Ovary (tissue), 9 donors: ENCODE measurements around the gene SORT1. TPM values are rescaled to one million over a fixed set of nuclear protein-coding genes. Genes with fewer than 3 reads are reported as not detected.

Experiments
- DNase-seq, 5 donors: peaks; one replicate each; pipeline ENCODE4 v3.0.0-alpha.2; 2019 to 2020
- H3K27ac ChIP-seq, 2 donors: fragments of 200-600 bp; one replicate each; pipeline versions ENCODE4 v1.5.1 to v1.8.0; 2019 to 2022
- H3K27me3 ChIP-seq: fragments of 200-600 bp; one replicate; pipeline ENCODE4 v1.8.0; 2022
- H3K36me3 ChIP-seq: fragments of 200-600 bp; sonication (generic); one replicate; pipeline ENCODE4 v1.5.1; 2019
- H3K4me1 ChIP-seq: one replicate; pipeline ENCODE4 v1.8.1; 2013; ENCODE audit warnings: mild to moderate bottlenecking, moderate library complexity; ENCODE audit not compliant: insufficient read depth
- H3K4me3 ChIP-seq: fragments of 200-600 bp; sonication (generic); one replicate; pipeline ENCODE4 v1.5.1; 2017
- H3K9me3 ChIP-seq, 2 donors: fragments of 200-600 bp in 1 of 2; sonication (generic) in 1 of 2; one replicate each; pipeline versions ENCODE4 v1.5.1 to v1.8.1; 2013 to 2019; ENCODE audit warnings: mild to moderate bottlenecking in 1 of 2, moderate library complexity in 1 of 2
- EP300 ChIP-seq: sonication (generic); formaldehyde crosslinking; IDR thresholded peaks from one replicate; pipeline ENCODE4 v1.6.1; 2017; ENCODE audit warnings: antibody characterized with exemption
- POLR2A ChIP-seq: fragments of 450-650 bp; IDR thresholded peaks from one replicate; pipeline ENCODE4 v1.6.1; 2017; ENCODE audit warnings: antibody characterized with exemption, mild to moderate bottlenecking, moderate library complexity
- WGBS, 3 donors: extraction: QIAGEN DNeasy Blood & Tissue Kit in 1 of 3; methylation state at CpG; one replicate each; pipeline versions ENCODE4 v1.1.5 to v1.1.7; 2013 to 2017; 5-methylcytosine and 5-hydroxymethylcytosine counted together
- intact Hi-C, 4 donors: fragments of 100-400 bp; cut with DNase I; formaldehyde crosslinking; loops; one replicate each; pipeline versions ENCODE4 v1.11.0 to v1.15.1; 2022 to 2023
- polyA plus RNA-seq, 2 donors: library from polyadenylated mRNA; stranded (reverse); fragments of 200-250 nt in 1 of 2; fragments of 350-450 nt in 1 of 2; fragmentation: Illumina TruSeq in 1 of 2; extraction: RNeasy Lipid Tissue Mini Kit (QIAGEN cat#74804) in 1 of 2; gene quantifications; one replicate each; pipeline ENCODE4 v1.2.3, GENCODE V29; 2013 to 2014
- total RNA-seq, 7 donors: library from RNA; depleted of rRNA in 2 of 7; stranded (reverse); fragments of >200 nt in 2 of 7; fragmentation: NEBNext Ultra II Directional in 3 of 7; extraction: Animal tissue kit (Norgen Biotek cat#: 25700) in 3 of 7; gene quantifications; one replicate each; pipeline versions ENCODE4 v1.1.0 to v1.2.4, GENCODE V29; 2016 to 2023
- TF ChIP-seq, protein P1 (sequence below), 3 donors: fragments of 450-650 bp in 2 of 3; fragments of 200-600 bp in 1 of 3; IDR thresholded peaks; one replicate each; pipeline versions ENCODE4 v1.5.1 to v1.8.0; 2016 to 2022; ENCODE audit warnings: antibody characterized with exemption in 3 of 3, mild to moderate bottlenecking in 1 of 3
- donor health status: DM: no; HTN: no; CAD: no; lungs with moderate emphysema.
- donor health status: DM: no; HTN: no; CAD: no.
- donor health status: Bipolar disorder and iron deficiency.
- donor health status: DM: yes; HTN: yes; CAD: no.
- donor health status: DM: no; HTN: no; CAD: no.
- donor health status: DM: yes; HTN: yes; CAD: no.

Gene SORT1
- total and polyA plus RNA-seq, 9 donors = 4.3 to 37.0 (median 16.0) TPM

DNA sequence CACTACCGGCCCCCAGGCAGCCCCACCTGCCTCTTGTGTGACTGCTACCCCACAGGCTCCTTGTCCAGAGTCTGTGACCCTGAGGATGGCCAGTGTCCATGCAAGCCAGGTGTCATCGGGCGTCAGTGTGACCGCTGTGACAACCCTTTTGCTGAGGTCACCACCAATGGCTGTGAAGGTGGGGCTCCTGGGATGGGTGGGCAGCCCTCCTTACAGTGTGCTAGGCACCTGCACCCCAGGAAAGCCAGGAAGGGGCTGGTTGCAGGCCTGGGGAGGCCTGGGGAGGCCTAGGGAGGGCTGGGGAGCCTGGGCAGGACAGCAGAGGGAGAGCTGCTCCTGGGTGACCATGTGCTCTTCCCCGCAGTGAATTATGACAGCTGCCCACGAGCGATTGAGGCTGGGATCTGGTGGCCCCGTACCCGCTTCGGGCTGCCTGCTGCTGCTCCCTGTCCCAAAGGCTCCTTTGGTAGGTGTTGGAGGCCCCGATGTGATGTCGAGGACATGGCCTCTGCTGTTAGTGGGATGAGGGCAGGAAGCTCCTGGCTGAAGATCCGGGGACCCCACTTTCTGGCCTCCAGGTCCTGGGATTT is 131.9 kb downstream of the SORT1 start:
- no peak for DNase-seq
- intact Hi-C loops = loop anchor here in 2 of 4 donors (5.0 to 10.0 kb wide), 3 partner anchors 131 to 269 kb away; partner anchors contain the start of genes GPR61 (in 2 of the 2), ELAPOR1 (in 1 of the 2) and SORT1 (in 1 of the 2)
- Histone ChIP-seq H3K9me3 (no peaks in the 10 kb centered on the region), H3K27me3 (no peaks in the 10 kb centered on the region), H3K36me3 (no peaks in the 10 kb centered on the region), H3K27ac (no peak overlapping the region), H3K4me1 (no peaks in the 10 kb centered on the region), H3K4me3 (no peak overlapping the region)
- 87 to 97% (median 92%) methylated on average over 11 to 13 of the region's 13 CpGs for WGBS, 3 donors
- TF ChIP-seq POLR2A (no peak), EP300 (no peak)
- TF ChIP-seq, protein P1, sequence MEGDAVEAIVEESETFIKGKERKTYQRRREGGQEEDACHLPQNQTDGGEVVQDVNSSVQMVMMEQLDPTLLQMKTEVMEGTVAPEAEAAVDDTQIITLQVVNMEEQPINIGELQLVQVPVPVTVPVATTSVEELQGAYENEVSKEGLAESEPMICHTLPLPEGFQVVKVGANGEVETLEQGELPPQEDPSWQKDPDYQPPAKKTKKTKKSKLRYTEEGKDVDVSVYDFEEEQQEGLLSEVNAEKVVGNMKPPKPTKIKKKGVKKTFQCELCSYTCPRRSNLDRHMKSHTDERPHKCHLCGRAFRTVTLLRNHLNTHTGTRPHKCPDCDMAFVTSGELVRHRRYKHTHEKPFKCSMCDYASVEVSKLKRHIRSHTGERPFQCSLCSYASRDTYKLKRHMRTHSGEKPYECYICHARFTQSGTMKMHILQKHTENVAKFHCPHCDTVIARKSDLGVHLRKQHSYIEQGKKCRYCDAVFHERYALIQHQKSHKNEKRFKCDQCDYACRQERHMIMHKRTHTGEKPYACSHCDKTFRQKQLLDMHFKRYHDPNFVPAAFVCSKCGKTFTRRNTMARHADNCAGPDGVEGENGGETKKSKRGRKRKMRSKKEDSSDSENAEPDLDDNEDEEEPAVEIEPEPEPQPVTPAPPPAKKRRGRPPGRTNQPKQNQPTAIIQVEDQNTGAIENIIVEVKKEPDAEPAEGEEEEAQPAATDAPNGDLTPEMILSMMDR (IDR thresholded peaks at IDR 0.05) = no peak

DNA sequence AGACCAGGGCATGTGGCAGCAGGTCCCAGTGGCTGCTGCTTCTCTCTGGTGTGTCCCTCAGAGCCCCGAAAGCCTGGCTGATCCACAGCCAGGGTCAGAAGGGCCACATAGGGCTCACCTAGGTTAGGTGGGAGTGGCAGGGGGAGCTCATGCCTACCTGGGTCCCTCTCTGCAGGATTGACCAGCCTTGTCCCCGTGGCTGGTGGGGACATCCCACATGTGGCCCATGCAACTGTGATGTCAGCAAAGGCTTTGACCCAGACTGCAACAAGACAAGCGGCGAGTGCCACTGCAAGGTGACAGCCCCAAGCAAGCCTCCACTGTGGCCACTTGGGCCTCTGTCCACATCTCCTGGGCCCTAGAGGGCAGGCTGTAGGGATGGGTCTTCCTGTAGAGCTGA is 132.7 kb downstream of the SORT1 start:
- no peaks in the 10 kb centered on the region for H3K9me3 ChIP-seq
- 89 to 95% (median 91%) methylated on average over 4 of the region's 4 CpGs for WGBS, 3 donors
- intact Hi-C loops = loop anchor here in 2 of 4 donors (5.0 to 10.0 kb wide), 3 partner anchors 132 to 270 kb away; partner anchors contain the start of genes GPR61 (in 2 of the 2), ELAPOR1 (in 1 of the 2) and SORT1 (in 1 of the 2)
- no peaks in the 10 kb centered on the region for H3K4me1 ChIP-seq
- TF ChIP-seq EP300 (no peak), POLR2A (no peak)
- TF ChIP-seq, protein P1 (IDR thresholded peaks at IDR 0.05) = no peak
- no peak overlapping the region for H3K4me3 ChIP-seq
- DNase-seq = no peak
- no peak overlapping the region for H3K27ac ChIP-seq
- no peaks in the 10 kb centered on the region for H3K27me3 ChIP-seq
- no peaks in the 10 kb centered on the region for H3K36me3 ChIP-seq

GRCh38 chr1:109264379-109264755 is 133.4 kb downstream of the SORT1 start:
- no peak overlapping the region for H3K27ac ChIP-seq
- TF ChIP-seq POLR2A = no peak
- TF ChIP-seq EP300 = no peak
- TF ChIP-seq, protein P1 (IDR thresholded peaks at IDR 0.05) = no peak
- DNase-seq = no peak
- intact Hi-C loops = loop anchor here in 3 of 4 donors (5.0 to 10.0 kb wide), 4 partner anchors 133 to 270 kb away; partner anchors contain the start of genes GPR61 (in 2 of the 3), ELAPOR1 (in 1 of the 3) and SORT1 (in 1 of the 3)
- no peaks in the 10 kb centered on the region for H3K36me3 ChIP-seq
- WGBS, 3 donors = 60 to 66% (median 62%) methylated on average over 4 to 9 of the region's 9 CpGs
- H3K9me3 ChIP-seq = no peaks in the 10 kb centered on the region
- H3K4me1 ChIP-seq = no peaks in the 10 kb centered on the region
- H3K27me3 ChIP-seq = no peaks in the 10 kb centered on the region
- H3K4me3 ChIP-seq = no peak overlapping the region

DNA sequence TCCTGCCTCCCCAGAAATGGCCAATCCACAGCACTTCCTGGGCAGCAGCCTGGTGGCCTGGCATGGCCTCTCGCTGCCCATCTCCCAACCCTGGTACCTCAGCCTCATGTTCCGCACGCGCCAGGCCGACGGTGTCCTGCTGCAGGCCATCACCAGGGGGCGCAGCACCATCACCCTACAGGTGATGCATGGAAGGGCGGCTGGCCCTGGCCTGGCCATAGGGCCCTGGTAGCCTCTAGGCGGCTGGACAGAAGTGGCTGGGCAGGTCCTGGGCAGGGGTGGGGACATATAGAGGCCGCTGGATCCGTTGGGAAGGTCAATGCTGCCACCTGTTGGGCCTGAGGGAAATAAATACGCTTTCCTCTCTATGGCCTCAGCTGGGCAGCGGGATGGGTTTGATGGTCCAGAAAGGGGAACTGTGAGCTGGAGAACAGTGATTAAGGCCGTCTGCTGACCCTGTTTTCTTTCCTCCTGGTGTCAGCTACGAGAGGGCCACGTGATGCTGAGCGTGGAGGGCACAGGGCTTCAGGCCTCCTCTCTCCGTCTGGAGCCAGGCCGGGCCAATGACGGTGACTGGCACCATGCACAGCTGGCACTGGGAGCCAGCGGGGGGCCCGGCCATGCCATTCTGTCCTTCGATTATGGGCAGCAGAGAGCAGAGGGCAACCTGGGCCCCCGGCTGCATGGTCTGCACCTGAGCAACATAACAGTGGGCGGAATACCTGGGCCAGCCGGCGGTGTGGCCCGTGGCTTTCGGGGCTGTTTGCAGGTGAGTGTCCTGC is 133.9 kb downstream of the SORT1 start:
- Histone ChIP-seq H3K4me1 (no peaks in the 10 kb centered on the region), H3K9me3 (no peaks in the 10 kb centered on the region), H3K36me3 (no peaks in the 10 kb centered on the region), H3K27ac (no peak overlapping the region), H3K4me3 (no peak overlapping the region), H3K27me3 (no peaks in the 10 kb centered on the region)
- peak; percentile 62 to 86 (median 79) for DNase-seq
- TF ChIP-seq, protein P1 (IDR thresholded peaks at IDR 0.05) = peak; percentile 76 to 98 (median 94)
- TF ChIP-seq POLR2A = no peak
- 49 to 58% (median 53%) methylated on average over 23 to 29 of the region's 29 CpGs for WGBS, 3 donors
- intact Hi-C loops = loop anchor here in 3 of 4 donors (5.0 to 10.0 kb wide), 4 partner anchors 134 to 271 kb away; partner anchors contain the start of genes GPR61 (in 2 of the 3), ELAPOR1 (in 1 of the 3) and SORT1 (in 1 of the 3)
